ENCODE results near the gene ATP6V0A4. TPM values are rescaled to one million over a fixed set of nuclear protein-coding genes. Genes with fewer than 3 reads are reported as not detected.

The ATP6V0A4 gene
- polyA plus RNA-seq, 1 of the 3 experiments (the other 2 are of a cell fraction) = not detected

- H3K36me3 ChIP-seq (replicated peaks in 1 of 2; ENCODE audit: control insufficient read depth in 1 of 2, insufficient read depth in 2 of 2, low read length in 1 of 2) = no peaks in the 10 kb centered on the region
- H3K9me2 ChIP-seq = no peaks in the 10 kb centered on the region
- no peaks in the 10 kb centered on the region for H4K20me1 ChIP-seq (ENCODE audit: insufficient read depth)
- peaks cover 0 to 21% of the 10 kb centered on the region in 2 experiments; a peak in 2 of 4 replicates for H3K4me1 ChIP-seq (ENCODE audit: control insufficient read depth in 1 of 2, insufficient read depth in 2 of 2, low read depth in 1 of 2, low read length in 1 of 2)
- no peak for TF ChIP-seq MXI1 (IDR thresholded peaks at IDR 0.05; ENCODE audit: low read depth, low read length)
- H2AFZ ChIP-seq (ENCODE audit: low read depth) = no peak overlapping the region
- POLR2A ChIA-PET = no interaction called here
- no peak overlapping the region for H3K9ac ChIP-seq
- no peaks in the 10 kb centered on the region; the same call in 1 of the 2 replicates for H3K9me3 ChIP-seq
- CTCF ChIA-PET = interaction anchor here (3.4 kb wide), 1 partner anchor 507 kb away, joined by 12 read pairs; no protein-coding TSS in a partner anchor
- H3K4me3 ChIP-seq (ENCODE audit: low read depth in 2 of 2, low read length in 1 of 2) = no peak overlapping the region
- 25% methylated on average over 3 of the region's 3 CpGs for WGBS (ENCODE audit: low lambda C conversion rate)
- DNase-seq = no peak
- no peak overlapping the region for H3K4me2 ChIP-seq
- H3F3A ChIP-seq (replicated peaks; ENCODE audit: insufficient read depth) = no peaks in the 10 kb centered on the region
- H3K27ac ChIP-seq (ENCODE audit: low read depth in 2 of 2, low read length in 1 of 2) = no peak overlapping the region
- no peaks in the 10 kb centered on the region for H3K79me2 ChIP-seq (ENCODE audit: insufficient read depth)
- H3K27me3 ChIP-seq (ENCODE audit: insufficient read depth) = no peaks in the 10 kb centered on the region
These were observed 129.1 kb downstream of the ATP6V0A4 start for GRCh38 chr7:138668946-138669345.

- Histone ChIP-seq H3K27ac (ENCODE audit: low read depth in 2 of 2, low read length in 1 of 2) (no peak overlapping the region), H3K27me3 (ENCODE audit: insufficient read depth) (no peaks in the 10 kb centered on the region), H3K79me2 (ENCODE audit: insufficient read depth) (no peaks in the 10 kb centered on the region), H3K4me2 (no peak overlapping the region), H3K9me3 (no peaks in the 10 kb centered on the region; the same call in 1 of the 2 replicates), H3K4me3 (ENCODE audit: low read depth in 2 of 2, low read length in 1 of 2) (no peak overlapping the region), H3K4me1 (ENCODE audit: control insufficient read depth in 1 of 2, insufficient read depth in 2 of 2, low read depth in 1 of 2, low read length in 1 of 2) (peaks cover 0 to 29% of the 10 kb centered on the region in 2 experiments; a peak in 2 of 4 replicates), H3F3A (replicated peaks; ENCODE audit: insufficient read depth) (no peaks in the 10 kb centered on the region), H2AFZ (ENCODE audit: low read depth) (no peak overlapping the region), H3K9ac (no peak overlapping the region), H4K20me1 (ENCODE audit: insufficient read depth) (no peaks in the 10 kb centered on the region), H3K9me2 (no peaks in the 10 kb centered on the region), H3K36me3 (replicated peaks in 1 of 2; ENCODE audit: control insufficient read depth in 1 of 2, insufficient read depth in 2 of 2, low read length in 1 of 2) (no peaks in the 10 kb centered on the region)
- CTCF ChIA-PET = interaction anchor here (3.4 kb wide), 1 partner anchor 507 kb away, joined by 12 read pairs; no protein-coding TSS in a partner anchor
- no peak for TF ChIP-seq USF2 (IDR thresholded peaks at IDR 0.05; ENCODE audit: borderline replicate concordance, low read depth, low read length)
- no peak for TF ChIP-seq CHD2 (IDR thresholded peaks at IDR 0.05; ENCODE audit: low read length, partially characterized antibody)
- no peak for TF ChIP-seq RAD21 (IDR thresholded peaks at IDR 0.05; ENCODE audit: low read length)
- no peak for TF ChIP-seq EZH2phosphoT487 (IDR thresholded peaks at IDR 0.05; ENCODE audit: borderline replicate concordance, low read depth)
- TF ChIP-seq FOSL2 (IDR thresholded peaks at IDR 0.05; ENCODE audit: borderline replicate concordance, low read depth) = no peak
- no peak for TF ChIP-seq TEAD4 (IDR thresholded peaks at IDR 0.05; ENCODE audit: borderline replicate concordance, insufficient read depth)
- no peak for TF ChIP-seq SMC3 (IDR thresholded peaks at IDR 0.05; ENCODE audit: low read depth, low read length)
- TF ChIP-seq RXRA (IDR thresholded peaks at IDR 0.05; ENCODE audit: borderline replicate concordance, low read depth) = no peak
- no peak for TF ChIP-seq MAX (IDR thresholded peaks at IDR 0.05; ENCODE audit: low read depth)
- 63% methylated on average over 2 of the region's 2 CpGs for WGBS (ENCODE audit: low lambda C conversion rate)
- POLR2A ChIA-PET = no interaction called here
- no peak for DNase-seq
These were observed 129.8 kb downstream of the ATP6V0A4 start for GRCh38 chr7:138668229-138668596.
